ENCODE data around the gene CDK18.
"Not testable (repeated sequence)": the region's sequence is repeated elsewhere in the genome, so short reads cannot be mapped to it uniquely, and the experiment has no call there.

CDK18 gene

GRCh38 chr1:205481629-205482151, 22.8 kb upstream of the CDK18 start:
- no peak for DNase-seq

GRCh38 chr1:205482587-205482986, 21.9 kb upstream of the CDK18 start:
- not testable (repeated sequence) for DNase-seq

DNA sequence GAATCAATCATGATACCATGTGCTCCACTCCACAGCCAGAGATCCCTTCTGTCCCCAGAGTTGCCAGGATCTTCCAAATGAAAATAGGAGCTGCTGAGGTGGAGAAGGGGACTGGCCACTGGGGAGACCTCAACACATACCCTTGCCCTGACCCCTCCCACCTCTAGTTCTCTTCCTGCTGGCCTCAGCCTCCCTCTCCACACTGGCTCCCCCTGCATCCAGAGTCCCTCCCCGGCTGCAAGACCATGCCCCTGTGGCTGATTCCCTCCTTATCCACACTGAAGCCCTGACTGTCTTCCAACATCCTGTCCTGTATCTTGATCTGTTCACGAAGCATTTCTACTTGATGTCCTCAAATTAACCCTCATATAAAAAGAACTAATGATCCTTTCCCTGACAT, 21.1 kb upstream of the CDK18 start:
- DNase-seq: no peak

- DNase-seq: peak; percentile 48
These were observed 19.2 kb upstream of the CDK18 start for GRCh38 chr1:205484985-205485967.

DNA sequence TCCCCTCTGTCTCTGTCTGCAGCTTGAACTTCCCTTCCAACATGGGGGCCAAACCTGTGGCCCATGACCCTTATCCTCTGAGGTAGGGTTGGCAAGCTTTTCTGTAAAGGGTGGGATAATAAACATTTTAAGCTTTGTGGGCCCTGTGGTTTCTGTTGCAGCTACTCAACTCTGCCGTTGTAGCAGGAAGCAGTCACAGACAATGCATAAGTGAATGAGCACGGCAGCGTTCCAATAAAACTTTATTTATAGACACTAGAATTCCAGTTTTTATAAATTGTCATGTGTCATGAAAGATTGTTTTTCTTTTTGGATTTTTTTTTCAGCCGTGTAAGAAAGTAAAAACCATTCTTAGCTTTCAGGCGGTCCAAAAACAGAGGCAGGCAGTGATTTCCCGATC, 18.2 kb upstream of the CDK18 start:
- DNase-seq: no peak

DNA sequence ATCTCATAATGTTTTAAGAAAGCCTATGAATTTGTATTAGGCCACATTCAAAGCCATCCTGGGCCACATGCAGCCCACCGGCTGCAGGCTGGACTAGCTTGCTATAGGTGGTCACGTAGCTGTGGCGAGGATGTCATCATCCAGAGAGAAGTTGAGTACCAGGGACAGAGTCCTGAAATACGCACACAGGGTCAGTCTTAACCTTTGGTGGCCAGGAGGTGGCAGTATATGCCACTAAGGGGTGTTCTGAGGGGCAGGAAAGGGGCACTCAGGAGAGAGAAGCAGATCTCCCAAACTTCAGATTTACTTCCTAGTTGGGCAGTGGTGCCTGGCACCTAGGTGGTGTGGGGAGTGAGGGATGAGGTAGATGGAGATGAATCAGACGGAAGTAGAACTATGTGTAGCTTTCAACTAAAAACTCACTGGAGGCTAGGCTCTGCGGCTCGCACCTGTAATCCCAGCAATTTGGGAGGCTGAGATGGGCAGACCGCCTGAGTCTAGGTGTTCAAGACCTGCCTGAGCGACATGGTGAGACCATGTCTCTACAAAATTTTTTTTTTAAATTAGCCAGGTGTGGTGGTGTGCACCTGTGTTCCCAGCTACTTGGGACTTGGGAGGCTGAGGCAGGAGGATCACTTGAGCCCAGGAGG, 16.3 kb upstream of the CDK18 start:
- DNase-seq: no peak

GRCh38 chr1:205491794-205492193, 12.7 kb upstream of the CDK18 start:
- DNase-seq: no peak

- DNase-seq: no peak
These were observed 12.2 kb upstream of the CDK18 start for GRCh38 chr1:205492201-205492667.

DNA sequence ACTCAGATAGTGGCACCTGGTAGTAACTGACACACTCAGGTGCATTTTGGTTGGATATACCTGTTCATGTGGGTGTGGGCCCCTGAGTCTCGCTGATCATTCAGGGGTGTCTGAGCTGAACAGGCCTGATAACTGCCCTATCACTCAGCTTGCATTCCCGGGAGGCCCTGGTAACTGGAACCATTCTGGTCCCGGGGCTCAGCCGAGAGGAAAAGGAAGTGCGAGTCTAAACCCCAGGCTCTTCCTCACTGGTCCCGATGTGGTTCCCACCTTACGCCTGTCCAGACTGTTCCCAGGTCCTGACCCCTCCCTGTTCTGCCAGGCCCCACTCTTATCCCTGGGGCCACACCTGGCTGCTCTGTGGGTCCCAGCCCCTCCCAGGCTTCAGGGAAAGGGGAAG, 11.7 kb upstream of the CDK18 start:
- no peak for DNase-seq

DNA sequence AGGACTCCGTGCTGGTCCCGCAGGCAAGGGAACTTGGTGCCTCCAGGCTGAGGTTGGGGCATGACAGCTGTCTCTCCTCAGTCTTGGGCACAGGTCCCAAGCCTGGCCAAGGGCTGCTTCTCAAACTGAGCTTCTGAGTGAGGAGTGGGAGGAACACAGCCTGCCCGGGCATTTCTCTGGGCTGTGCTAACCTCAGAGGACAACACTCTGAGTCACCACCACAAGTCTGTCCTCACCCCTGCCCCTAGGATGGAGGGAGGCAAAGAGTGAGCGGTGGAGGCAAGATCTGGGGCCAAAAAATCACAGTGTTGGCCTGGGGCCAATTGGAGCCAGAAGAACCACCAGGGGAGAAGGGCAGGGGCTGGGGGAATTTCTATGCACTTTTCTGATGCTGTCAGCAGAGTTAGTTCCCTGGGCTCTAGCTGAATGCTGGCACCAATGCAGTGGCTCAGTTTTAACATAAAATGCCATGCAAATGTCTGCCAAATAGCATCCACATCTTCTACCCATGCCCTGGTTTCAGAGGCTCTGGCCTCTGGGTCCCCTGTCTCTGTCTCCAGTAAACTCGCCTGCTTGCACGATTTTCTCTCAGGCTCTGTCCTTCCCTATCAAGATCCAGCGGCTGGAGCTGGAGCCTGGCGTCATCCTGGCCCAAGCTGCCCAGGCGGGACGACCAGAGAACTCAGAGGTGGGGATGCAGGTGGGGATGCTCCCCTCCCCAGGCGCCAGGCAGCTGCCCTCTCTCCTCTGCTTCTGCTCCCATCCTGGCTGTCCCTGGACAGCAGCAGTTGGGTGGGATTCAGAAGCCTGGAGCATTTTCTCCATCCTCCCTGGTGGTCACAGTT, 11.0 kb upstream of the CDK18 start:
- no peak for DNase-seq

DNA sequence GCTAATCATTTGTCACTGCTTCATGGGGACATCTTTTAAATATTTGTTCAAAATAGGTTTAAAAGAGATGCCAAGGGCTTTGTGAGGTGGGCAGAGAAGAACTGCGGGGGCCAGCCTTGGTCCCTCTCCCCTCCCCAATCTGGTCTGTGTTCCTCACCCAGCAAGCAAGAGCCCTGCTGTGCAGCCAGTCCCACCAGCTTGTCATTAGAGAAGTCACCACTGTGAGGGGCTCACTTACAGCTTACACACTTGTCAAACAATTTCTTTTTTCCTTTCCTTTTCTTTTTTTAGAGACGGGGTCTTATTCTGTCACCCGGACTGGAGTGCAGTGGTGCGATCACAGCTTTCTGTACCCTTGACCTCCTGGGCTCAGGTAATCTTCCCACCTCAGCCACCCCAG, 10.4 kb upstream of the CDK18 start:
- DNase-seq: no peak

GRCh38 chr1:205495237-205495823, 9.1 kb upstream of the CDK18 start:
- no peak for DNase-seq

DNA sequence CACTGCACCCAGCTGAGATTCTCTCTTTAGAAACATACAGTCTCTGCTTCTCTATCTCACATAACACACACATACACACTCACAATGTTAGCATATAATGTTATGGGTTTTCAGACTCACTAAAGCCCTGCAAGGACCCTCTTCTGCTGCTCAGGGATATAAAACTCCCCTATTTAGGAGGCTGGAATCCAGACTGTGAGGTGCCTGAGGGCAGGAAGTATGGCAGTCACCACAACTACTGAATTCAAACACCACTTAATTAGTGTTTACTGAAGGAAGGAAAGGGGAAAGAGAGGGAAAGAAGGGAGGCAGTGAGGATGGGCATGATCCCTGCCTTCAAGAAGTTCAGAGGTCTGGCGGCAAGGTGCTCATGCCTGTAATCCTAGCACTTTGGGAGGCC, 7.8 kb upstream of the CDK18 start:
- DNase-seq: no peak

DNA sequence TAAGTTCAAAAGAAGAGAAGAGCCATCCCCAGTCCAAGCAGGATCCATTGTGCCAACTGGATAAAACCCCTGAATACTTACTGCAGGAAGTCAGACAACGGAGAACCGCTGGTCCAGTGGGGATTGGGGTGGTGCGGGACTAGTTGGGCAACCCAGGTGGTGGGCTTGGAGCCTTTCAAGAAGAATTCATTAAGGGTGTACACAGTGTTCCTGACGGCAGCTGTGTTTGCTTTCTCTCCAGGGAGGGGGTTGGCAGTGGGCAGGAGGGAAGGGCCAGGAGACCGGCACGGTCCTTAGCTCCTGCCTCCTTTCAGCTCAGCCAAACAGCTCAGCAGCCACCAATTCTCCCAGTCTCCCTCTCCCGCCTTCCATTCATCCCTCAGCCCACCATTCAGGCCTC, 7.1 kb upstream of the CDK18 start:
- no peak for DNase-seq

GRCh38 chr1:205499789-205500188, 4.7 kb upstream of the CDK18 start:
- DNase-seq: no peak

DNA sequence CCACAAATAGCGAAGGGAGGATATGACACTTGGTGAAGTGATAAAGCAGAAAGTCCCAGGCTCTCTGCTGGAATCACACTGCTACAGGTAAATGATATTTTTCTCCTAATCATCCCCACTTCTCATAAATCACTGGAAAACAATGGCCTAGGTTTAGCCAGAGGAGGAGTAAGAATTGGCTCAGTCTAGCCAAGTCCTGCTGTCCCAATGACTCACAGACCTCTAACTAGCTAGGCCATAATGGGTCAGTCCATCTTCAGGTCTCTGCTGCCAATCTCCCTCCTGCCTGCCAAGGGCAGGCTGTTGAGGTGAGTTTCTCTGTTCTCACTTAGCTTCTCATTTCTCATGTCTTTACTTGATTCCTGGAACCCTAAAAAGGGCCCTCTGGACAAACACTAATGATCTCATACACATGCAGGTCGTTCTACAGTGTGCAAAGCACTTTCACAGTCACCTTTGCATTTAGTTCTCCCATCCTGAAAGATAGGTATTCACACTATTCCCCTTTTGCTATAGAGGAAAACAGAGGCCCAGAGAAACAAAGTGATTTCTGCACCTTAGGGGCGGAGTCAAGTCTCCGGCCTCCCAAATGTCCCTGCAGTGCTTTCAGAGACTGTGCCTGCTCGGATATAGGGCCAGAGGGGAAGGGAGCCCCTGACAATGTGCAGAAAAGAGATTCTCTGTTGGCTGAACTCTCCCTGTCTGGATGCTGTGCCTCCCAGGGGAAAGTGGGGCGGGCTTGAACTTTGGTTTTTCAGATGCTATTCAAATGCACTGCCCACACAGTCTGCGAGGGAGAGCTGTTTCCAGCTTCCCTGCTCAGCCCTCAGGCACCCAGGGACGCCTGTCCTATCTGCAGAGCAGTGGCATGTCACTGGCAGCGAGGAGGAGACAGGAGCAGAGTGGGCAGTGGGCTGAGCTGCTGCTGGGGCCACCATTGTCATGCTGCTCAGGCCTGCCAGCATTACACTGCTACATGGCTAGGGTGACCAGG, 3.9 kb upstream of the CDK18 start:
- DNase-seq: no peak

DNA sequence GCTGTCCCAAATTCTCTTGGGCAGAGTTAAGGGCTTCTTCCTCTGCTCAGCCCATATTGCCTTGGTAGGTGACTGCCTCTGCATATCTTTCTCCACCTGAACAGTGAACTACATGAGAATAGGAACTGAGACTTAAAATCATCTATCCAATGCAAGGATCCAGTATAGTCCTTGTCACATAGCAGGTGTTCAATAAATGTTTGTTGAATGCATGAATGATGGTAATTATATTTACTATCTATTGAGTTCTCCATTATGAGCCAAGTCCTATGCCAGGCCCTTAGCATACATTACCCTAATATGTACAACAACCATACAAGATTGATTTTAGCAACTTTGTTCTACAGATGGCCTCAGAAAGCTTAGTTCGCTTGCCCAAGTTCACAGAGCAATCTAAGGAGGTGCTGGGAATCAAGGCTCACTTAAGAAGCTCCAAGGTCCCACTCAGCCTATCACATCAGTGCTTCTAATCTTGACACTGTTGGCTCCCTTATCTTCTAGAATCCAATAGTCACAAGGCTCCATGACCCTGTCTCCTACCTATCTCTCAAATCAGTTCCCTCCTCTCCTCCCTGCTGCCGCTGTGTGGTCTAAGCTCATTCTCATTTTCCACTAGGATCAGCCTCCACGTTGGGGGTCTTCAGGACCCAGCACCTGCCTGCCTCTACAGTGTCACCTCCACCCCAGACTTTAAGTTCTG, 2.2 kb upstream of the CDK18 start:
- no peak for DNase-seq

DNA sequence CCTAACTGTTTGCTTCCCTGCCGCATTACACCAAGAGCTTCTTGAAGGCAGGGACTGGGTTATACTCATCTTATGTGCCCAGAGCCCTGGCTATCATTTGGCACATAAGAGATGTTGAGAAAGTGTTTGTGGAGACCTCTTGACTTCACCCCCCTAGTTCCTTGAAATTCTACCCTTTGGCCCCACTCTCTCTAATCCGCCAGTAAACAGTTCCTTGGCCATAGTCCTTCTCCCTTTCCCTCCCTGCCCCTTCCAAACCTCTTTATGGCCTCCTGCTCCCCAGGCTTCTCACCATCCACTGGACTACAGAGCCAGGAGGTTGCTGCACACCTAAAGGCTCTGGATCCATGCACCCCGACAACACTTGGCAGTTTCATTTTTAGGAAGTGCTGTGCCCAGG, 1.5 kb upstream of the CDK18 start:
- DNase-seq: no peak

DNA sequence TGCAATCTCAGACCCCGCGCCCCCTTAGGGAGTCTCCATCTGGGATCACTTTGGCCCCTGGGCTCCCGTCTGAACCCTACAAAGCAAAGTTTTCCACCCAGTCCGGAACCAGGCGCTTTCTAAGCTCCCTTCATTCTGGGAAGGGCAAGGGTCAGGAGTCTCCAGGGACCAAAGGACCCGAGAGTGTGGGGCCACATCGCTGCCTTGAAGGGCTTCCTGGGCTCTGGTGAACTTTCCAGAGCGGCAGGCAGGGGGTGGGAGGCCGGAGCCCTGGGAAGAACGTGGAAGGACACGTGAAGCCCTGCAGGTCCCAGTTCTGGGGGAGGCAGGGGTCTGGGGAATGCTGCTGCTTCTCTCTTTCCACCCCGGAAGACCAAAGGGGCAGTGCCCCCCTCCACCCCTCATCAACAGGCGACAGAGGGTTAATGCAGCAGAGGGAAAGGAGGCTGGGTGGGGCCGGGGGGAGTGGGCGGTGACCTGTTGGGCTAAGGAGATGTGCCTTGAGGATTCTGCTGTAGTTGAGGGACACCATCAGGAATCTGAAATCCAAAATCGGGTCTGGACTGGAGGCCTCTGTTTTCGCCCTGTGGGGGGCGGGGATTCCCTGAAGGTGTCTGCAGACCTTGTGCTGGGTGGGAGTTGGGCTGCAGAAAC, 734 bp downstream of the CDK18 start:
- DNase-seq: no peak

GRCh38 chr1:205505791-205506190, 1.3 kb downstream of the CDK18 start:
- no peak for DNase-seq
